K562 (cell line): Measurements from ENCODE around the gene SPON2. TPM values are rescaled to one million over a fixed set of nuclear protein-coding genes. Genes with fewer than 3 reads are reported as not detected.

Source experiments
- CCNT2 ChIP-seq: IDR thresholded peaks from 2 replicates; pipeline ENCODE4 v1.6.1; 2011; ENCODE audit warnings: borderline replicate concordance, low read depth, mild to moderate bottlenecking, moderate library complexity, mixed read lengths, low read length; ENCODE audit not compliant: insufficient read length; ENCODE audit errors: extremely low read depth
- CREB1 ChIP-seq, 2 experiments: sonication (generic) in 1 of 2; formaldehyde crosslinking in 1 of 2; IDR thresholded peaks; 2 replicates each; pipeline versions ENCODE4 v1.6.1 to v1.8.0; 2012 to 2022; ENCODE audit warnings: inconsistent platforms in 1 of 2, mild to moderate bottlenecking in 1 of 2, missing genetic modification reagents in 1 of 2, moderate library complexity in 1 of 2
- ELK1 ChIP-seq: sonication (generic); formaldehyde crosslinking; IDR thresholded peaks from 2 replicates; pipeline ENCODE4 v1.8.1; 2022; ENCODE audit warnings: missing genetic modification reagents
- FOXK1 ChIP-seq: sonication (generic); formaldehyde crosslinking; IDR thresholded peaks from 2 replicates; pipeline ENCODE4 v1.8.0; 2022; ENCODE audit warnings: missing genetic modification reagents, mild to moderate bottlenecking, borderline replicate concordance
- FUS ChIP-seq: fragments of 200-400 bp; formaldehyde crosslinking; optimal IDR thresholded peaks from 2 replicates; pipeline ENCODE3; 2017; ENCODE audit warnings: low read depth, low read length
- GABPB2 ChIP-seq: fragments of 250-450 bp; sonication (Bioruptor Pico); conservative IDR thresholded peaks from 2 replicates; pipeline ENCODE4 v1.5.1; 2021; ENCODE audit warnings: mild to moderate bottlenecking
- HLTF ChIP-seq: fragments of 450-650 bp; IDR thresholded peaks from 2 replicates; pipeline ENCODE4 v1.6.1; 2016
- JUN ChIP-seq, 2 experiments: sonication (generic) in 1 of 2; formaldehyde crosslinking in 1 of 2; IDR thresholded peaks; 2 replicates each; pipeline versions ENCODE4 v1.6.1 to v1.8.0; 2012 to 2022; ENCODE audit warnings: borderline replicate concordance in 2 of 2, mild to moderate bottlenecking in 2 of 2, improper control_type of control experiment in 1 of 2, low read depth in 1 of 2, low read length in 1 of 2, missing genetic modification reagents in 1 of 2
- MCM3 ChIP-seq: fragments of 450-650 bp; IDR thresholded peaks from 2 replicates; pipeline ENCODE4 v1.6.1; 2016
- MIER1 ChIP-seq: fragments of 450-650 bp; IDR thresholded peaks from 2 replicates; pipeline ENCODE4 v1.6.1; 2016; ENCODE audit warnings: antibody characterized with exemption, mild to moderate bottlenecking, low read depth
- NCOR1 ChIP-seq: fragments of 450-650 bp; IDR thresholded peaks from 2 replicates; pipeline ENCODE4 v1.6.1; 2016; ENCODE audit warnings: mild to moderate bottlenecking, moderate library complexity
- RERE ChIP-seq: sonication (generic); formaldehyde crosslinking; IDR thresholded peaks from 2 replicates; pipeline ENCODE4 v1.8.0; 2023; ENCODE audit warnings: missing genetic modification reagents, mild to moderate bottlenecking, borderline replicate concordance
- SETDB1 ChIP-seq: IDR thresholded peaks from one replicate; pipeline ENCODE4 v1.6.1; 2012; ENCODE audit warnings: low read length, control low read depth, inconsistent platforms
- TAF1 ChIP-seq: IDR thresholded peaks from 2 replicates; pipeline ENCODE4 v1.6.1; 2011; ENCODE audit warnings: mild to moderate bottlenecking, low read length, moderate library complexity; ENCODE audit not compliant: insufficient read depth, control insufficient read depth, severe bottlenecking; ENCODE audit errors: extremely low read depth
- TBP ChIP-seq: optimal IDR thresholded peaks from 2 replicates; pipeline ENCODE3; 2011; ENCODE audit warnings: low read depth, low read length, improper control_type of control experiment
- TSHZ1 ChIP-seq: fragments of 250-450 bp; sonication (Bioruptor Pico); IDR thresholded peaks from 2 replicates; pipeline ENCODE4 v1.4.0; 2020; ENCODE audit warnings: mild to moderate bottlenecking, moderate library complexity
- ZNF699 ChIP-seq: fragments of 250-450 bp; sonication (Bioruptor Pico); IDR thresholded peaks from 2 replicates; pipeline ENCODE4 v1.8.0; 2021; ENCODE audit warnings: mild to moderate bottlenecking, moderate library complexity; ENCODE audit not compliant: insufficient replicate concordance
- polyA plus RNA-seq, 8 experiments: library from polyadenylated mRNA; depleted of rRNA in 4 of 8; stranded (reverse) in 5 of 8; unstranded in 3 of 8; fragments of >200 nt; fragmentation: Nextera tagmentation in 2 of 8; fragmentation: Illumina TruSeq in 1 of 8; extraction: Ambion mirVana in 2 of 8; extraction: Trizol in 1 of 8; gene quantifications; 2 replicates each; pipeline versions ENCODE4 v1.2.1 to v1.2.3, GENCODE V29; 2011 to 2014; ENCODE audit warnings: inconsistent platforms in 1 of 8, missing spikeins in 1 of 8
- total RNA-seq, 7 experiments: library from RNA; depleted of rRNA in 6 of 7; stranded (reverse); fragments of >200 nt in 6 of 7; fragmentation: Illumina TruSeq in 2 of 7; extraction: Trizol in 2 of 7; gene quantifications; 2 replicates each; pipeline versions ENCODE4 v1.2.1 to v1.2.3, GENCODE V29; 2011 to 2021; ENCODE audit warnings: low replicate concordance in 1 of 7

Gene SPON2
- total and polyA plus RNA-seq, 9 of the 15 experiments (the other 6 are each of a cell fraction or from before 2014, with no cell fraction given): 0.21 to 2.2 (median 0.83) TPM

GRCh38 chr4:1167244-1167949 is 5.0 kb downstream of the SPON2 start (continued):
- no peak for TF ChIP-seq JUN (IDR thresholded peaks at IDR 0.05; ENCODE audit: borderline replicate concordance, low read depth, low read length)
- TF ChIP-seq JUN (CRISPR knock-in tag; IDR thresholded peaks at IDR 0.05; ENCODE audit: borderline replicate concordance): 0 out of 2 replicates have a peak, but pooled peaks have one; percentile 33
- no peak for TF ChIP-seq MCM3
- TF ChIP-seq TBP: peak; percentile 40
- TF ChIP-seq TSHZ1 (CRISPR knock-in tag): no peak
- no peak for TF ChIP-seq ELK1 (CRISPR knock-in tag)
- no peak for TF ChIP-seq FUS
- no peak for TF ChIP-seq FOXK1 (CRISPR knock-in tag)
- no peak for TF ChIP-seq TAF1
- TF ChIP-seq NCOR1: no peak
- no peak; the same call in none of the 2 replicates for TF ChIP-seq CREB1 (IDR thresholded peaks at IDR 0.05)
- TF ChIP-seq CREB1 (CRISPR knock-in tag; IDR thresholded peaks at IDR 0.05): peak; percentile 44; the same call in 1 of the 2 replicates
- TF ChIP-seq MIER1: no peak
- TF ChIP-seq ZNF699: no peak
- TF ChIP-seq HLTF: no peak
- no peak for TF ChIP-seq RERE (CRISPR knock-in tag)
- TF ChIP-seq GABPB2 (CRISPR knock-in tag): no peak
- no peak for TF ChIP-seq SETDB1
- TF ChIP-seq CCNT2: no peak
